ENCODE results near the gene ZNF484.
"Not testable (repeated sequence)": the region's sequence is repeated elsewhere in the genome, so short reads cannot be mapped to it uniquely, and the experiment has no call there.

The ZNF484 gene

GRCh38 chr9:92808726-92809451, 68.9 kb downstream of the ZNF484 start:
- DNase-seq (ENCODE audit: low read depth) = no peak
- H3K4me3 ChIP-seq (ENCODE audit: low read depth, low read length) = peak overlapping the region; percentile 8
- TF ChIP-seq CTCF (IDR thresholded peaks at IDR 0.05; ENCODE audit: low read depth, low read length, missing control alignments) = peak; percentile 23

- TF ChIP-seq CTCF (IDR thresholded peaks at IDR 0.05; ENCODE audit: low read depth, low read length, missing control alignments) = no peak
- DNase-seq (ENCODE audit: low read depth) = no peak
- H3K4me3 ChIP-seq (ENCODE audit: low read depth, low read length) = no peak overlapping the region
Measured at GRCh38 chr9:92807757-92808725, 69.8 kb downstream of the ZNF484 start.

GRCh38 chr9:92807031-92807756, 70.6 kb downstream of the ZNF484 start:
- TF ChIP-seq CTCF (IDR thresholded peaks at IDR 0.05; ENCODE audit: low read depth, low read length, missing control alignments) = no peak
- no peak overlapping the region for H3K4me3 ChIP-seq (ENCODE audit: low read depth, low read length)
- no peak for DNase-seq (ENCODE audit: low read depth)

GRCh38 chr9:92804727-92805126, 73.1 kb downstream of the ZNF484 start:
- no peak for DNase-seq (ENCODE audit: low read depth)
- no peak for TF ChIP-seq CTCF (IDR thresholded peaks at IDR 0.05; ENCODE audit: low read depth, low read length, missing control alignments)
- H3K4me3 ChIP-seq (ENCODE audit: low read depth, low read length) = no peak overlapping the region

GRCh38 chr9:92798358-92798757, 79.5 kb downstream of the ZNF484 start:
- H3K4me3 ChIP-seq (ENCODE audit: low read depth, low read length) = no peak overlapping the region
- DNase-seq (ENCODE audit: low read depth) = no peak
- no peak for TF ChIP-seq CTCF (IDR thresholded peaks at IDR 0.05; ENCODE audit: low read depth, low read length, missing control alignments)

DNA sequence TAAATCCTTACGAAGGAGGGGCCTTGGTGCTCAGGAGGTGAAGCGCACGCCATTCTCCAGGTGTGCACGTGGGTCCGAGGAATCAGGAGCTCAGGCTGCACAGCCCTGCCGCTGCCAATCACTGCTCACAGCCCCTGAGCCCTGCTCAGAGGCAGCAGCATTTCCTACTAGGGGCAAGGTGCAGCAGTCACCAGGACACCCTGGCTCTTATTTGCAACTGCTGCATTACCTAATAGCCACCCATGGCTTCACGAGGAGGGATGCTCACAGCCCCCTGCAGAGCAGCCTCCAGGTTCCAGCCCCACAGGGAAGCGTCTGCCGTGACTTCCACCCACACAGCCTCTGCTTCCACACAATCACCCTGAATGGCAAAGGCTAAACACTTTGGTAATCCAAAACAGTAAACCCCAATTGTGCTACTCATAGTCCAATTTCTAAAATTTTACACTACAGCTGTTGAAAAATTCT, 81.5 kb downstream of the ZNF484 start:
- not testable (repeated sequence) for DNase-seq (ENCODE audit: low read depth); H3K4me3 ChIP-seq (ENCODE audit: low read depth, low read length)

All from GM12864 (cell line).